ENCODE data around the gene MED31. TPM values are rescaled to one million over a fixed set of nuclear protein-coding genes. Genes with fewer than 3 reads are reported as not detected.

MED31 gene
- total and polyA plus RNA-seq, 3 donors from 2014 or later, result 14.9 to 31.3 (median 19.3) TPM

DNA sequence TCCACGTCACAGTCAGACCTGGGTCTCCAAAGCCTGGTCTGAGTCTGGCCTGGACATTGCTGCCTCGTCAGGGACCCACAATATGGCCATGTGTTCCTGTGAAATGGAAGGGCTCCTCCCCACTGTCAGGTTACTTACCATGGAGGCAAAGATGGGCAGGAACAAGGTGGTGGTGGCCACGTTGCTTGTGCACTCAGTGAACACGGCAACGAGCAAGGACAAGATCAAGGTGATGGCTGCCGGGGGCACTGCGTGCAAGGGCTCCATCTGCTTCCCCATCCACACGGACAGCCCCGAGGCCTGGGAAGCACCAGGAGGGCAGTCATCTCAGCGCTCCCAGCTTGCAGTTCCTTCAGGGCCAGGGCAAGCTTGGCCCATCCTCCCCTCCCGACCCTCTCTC, 39.2 kb upstream of the MED31 start:
- Histone ChIP-seq H3K4me3 (no peak overlapping the region), H3K4me1 (no peaks in the 10 kb centered on the region), H3K27ac (no peak overlapping the region), H3K27me3 (no peaks in the 10 kb centered on the region), H3K36me3 (ENCODE audit: low read depth, missing control alignments) (no peaks in the 10 kb centered on the region), H3K9me3 (no peaks in the 10 kb centered on the region)
- TF ChIP-seq POLR2A (IDR thresholded peaks at IDR 0.05), result no peak
- TF ChIP-seq, protein P1, sequence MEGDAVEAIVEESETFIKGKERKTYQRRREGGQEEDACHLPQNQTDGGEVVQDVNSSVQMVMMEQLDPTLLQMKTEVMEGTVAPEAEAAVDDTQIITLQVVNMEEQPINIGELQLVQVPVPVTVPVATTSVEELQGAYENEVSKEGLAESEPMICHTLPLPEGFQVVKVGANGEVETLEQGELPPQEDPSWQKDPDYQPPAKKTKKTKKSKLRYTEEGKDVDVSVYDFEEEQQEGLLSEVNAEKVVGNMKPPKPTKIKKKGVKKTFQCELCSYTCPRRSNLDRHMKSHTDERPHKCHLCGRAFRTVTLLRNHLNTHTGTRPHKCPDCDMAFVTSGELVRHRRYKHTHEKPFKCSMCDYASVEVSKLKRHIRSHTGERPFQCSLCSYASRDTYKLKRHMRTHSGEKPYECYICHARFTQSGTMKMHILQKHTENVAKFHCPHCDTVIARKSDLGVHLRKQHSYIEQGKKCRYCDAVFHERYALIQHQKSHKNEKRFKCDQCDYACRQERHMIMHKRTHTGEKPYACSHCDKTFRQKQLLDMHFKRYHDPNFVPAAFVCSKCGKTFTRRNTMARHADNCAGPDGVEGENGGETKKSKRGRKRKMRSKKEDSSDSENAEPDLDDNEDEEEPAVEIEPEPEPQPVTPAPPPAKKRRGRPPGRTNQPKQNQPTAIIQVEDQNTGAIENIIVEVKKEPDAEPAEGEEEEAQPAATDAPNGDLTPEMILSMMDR (IDR thresholded peaks at IDR 0.05), result no peak
- WGBS, 2 donors, result 89 to 91% methylated on average over 10 to 11 of the region's 11 CpGs
- intact Hi-C loops (cut with DNase I; ENCODE audit: low total_unique reads), result no loop called here
- no peak for DNase-seq

DNA sequence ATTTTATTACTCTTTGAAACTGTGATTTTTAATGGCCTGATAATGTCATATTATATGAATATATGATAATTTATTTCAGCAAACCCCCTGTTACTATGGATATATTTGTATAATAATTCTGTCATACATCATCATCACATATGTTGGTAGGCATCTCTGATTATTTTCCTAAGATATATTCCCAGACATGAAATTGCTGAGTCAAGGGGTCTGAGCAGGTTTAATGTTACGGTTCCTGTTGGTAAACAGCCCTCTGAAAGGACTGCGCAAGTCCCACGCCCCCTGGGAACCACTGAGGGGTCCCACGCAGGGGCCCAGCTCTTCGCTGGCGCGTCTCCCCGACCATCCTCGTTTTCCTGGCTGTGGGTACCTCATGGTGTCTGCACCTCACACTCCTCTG, 37.5 kb upstream of the MED31 start:
- TF ChIP-seq POLR2A (IDR thresholded peaks at IDR 0.05), result no peak
- TF ChIP-seq, protein P1 (IDR thresholded peaks at IDR 0.05), result no peak
- no peak overlapping the region for H3K27ac ChIP-seq
- DNase-seq, result no peak
- no peaks in the 10 kb centered on the region for H3K36me3 ChIP-seq (ENCODE audit: low read depth, missing control alignments)
- H3K27me3 ChIP-seq, result no peaks in the 10 kb centered on the region
- H3K4me1 ChIP-seq, result no peaks in the 10 kb centered on the region
- no peaks in the 10 kb centered on the region for H3K9me3 ChIP-seq
- intact Hi-C loops (cut with DNase I; ENCODE audit: low total_unique reads), result no loop called here
- H3K4me3 ChIP-seq, result no peak overlapping the region
- WGBS, 2 donors, result 91 to 94% methylated on average over 9 of the region's 9 CpGs

DNA sequence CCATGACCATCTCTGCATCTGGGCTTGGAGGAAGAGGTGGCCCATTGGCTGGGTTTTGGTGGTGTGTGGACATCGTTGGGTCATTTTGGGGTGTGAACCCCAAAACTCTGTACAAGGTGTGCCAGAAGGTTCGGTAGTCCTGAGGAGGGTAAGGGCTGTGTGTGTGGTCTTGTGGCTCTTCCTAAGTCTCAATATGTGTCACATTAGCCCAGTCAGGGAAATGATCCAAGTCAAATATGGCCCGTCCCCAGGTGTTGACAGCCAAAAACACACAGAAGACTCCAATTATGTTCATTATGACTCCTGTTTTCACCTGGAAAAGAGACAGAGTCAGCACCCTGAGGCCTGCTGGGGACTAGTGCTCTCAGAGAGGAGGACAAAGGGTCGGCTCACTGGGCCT, 34.6 kb upstream of the MED31 start:
- intact Hi-C loops (cut with DNase I; ENCODE audit: low total_unique reads), result no loop called here
- H3K36me3 ChIP-seq (ENCODE audit: low read depth, missing control alignments), result no peaks in the 10 kb centered on the region
- no peaks in the 10 kb centered on the region for H3K4me1 ChIP-seq
- WGBS, 2 donors, result 84 to 90% methylated on average over 2 to 4 of the region's 4 CpGs
- DNase-seq, result no peak
- H3K27me3 ChIP-seq, result no peaks in the 10 kb centered on the region
- TF ChIP-seq, protein P1 (IDR thresholded peaks at IDR 0.05), result no peak
- no peak for TF ChIP-seq POLR2A (IDR thresholded peaks at IDR 0.05)
- H3K4me3 ChIP-seq, result no peak overlapping the region
- no peak overlapping the region for H3K27ac ChIP-seq
- no peaks in the 10 kb centered on the region for H3K9me3 ChIP-seq

GRCh38 chr17:6684881-6685767, 33.7 kb upstream of the MED31 start:
- Histone ChIP-seq H3K27me3 (no peaks in the 10 kb centered on the region), H3K27ac (no peak overlapping the region), H3K9me3 (no peaks in the 10 kb centered on the region), H3K4me3 (no peak overlapping the region), H3K36me3 (ENCODE audit: low read depth, missing control alignments) (no peaks in the 10 kb centered on the region), H3K4me1 (no peaks in the 10 kb centered on the region)
- 87 to 95% methylated on average over 9 to 14 of the region's 14 CpGs for WGBS, 2 donors
- no peak for DNase-seq
- intact Hi-C loops (cut with DNase I; ENCODE audit: low total_unique reads), result no loop called here
- TF ChIP-seq, protein P1 (IDR thresholded peaks at IDR 0.05), result no peak
- TF ChIP-seq POLR2A (IDR thresholded peaks at IDR 0.05), result no peak

GRCh38 chr17:6684460-6684783, 33.0 kb upstream of the MED31 start:
- no peak for TF ChIP-seq POLR2A (IDR thresholded peaks at IDR 0.05)
- TF ChIP-seq, protein P1 (IDR thresholded peaks at IDR 0.05), result no peak

More at GRCh38 chr17:6684460-6684783, 33.0 kb upstream of the MED31 start:
- no peak for DNase-seq
- no peak overlapping the region for H3K4me3 ChIP-seq
- H3K27ac ChIP-seq, result no peak overlapping the region
- 74 to 80% methylated on average over 7 of the region's 7 CpGs for WGBS, 2 donors
- intact Hi-C loops (cut with DNase I; ENCODE audit: low total_unique reads), result no loop called here
- H3K9me3 ChIP-seq, result no peaks in the 10 kb centered on the region
- no peaks in the 10 kb centered on the region for H3K4me1 ChIP-seq
- H3K27me3 ChIP-seq, result no peaks in the 10 kb centered on the region
- H3K36me3 ChIP-seq (ENCODE audit: low read depth, missing control alignments), result no peaks in the 10 kb centered on the region

All from testis (tissue), 3 donors.